Measurements from ENCODE around the gene FPR1.

Gene FPR1

GRCh38 chr19:51703575-51704515 is 47.8 kb downstream of the FPR1 start:
- DNase-seq, result peak; percentile 95

GRCh38 chr19:51702825-51703574 is 48.7 kb downstream of the FPR1 start:
- DNase-seq, result no peak

- DNase-seq, result peak; percentile 57
Measured at GRCh38 chr19:51702103-51702824, 49.4 kb downstream of the FPR1 start.

- peak; percentile 48 for DNase-seq
Measured at GRCh38 chr19:51701468-51702100, 50.1 kb downstream of the FPR1 start.

- DNase-seq, result no peak
Measured at GRCh38 chr19:51699170-51699569, 52.5 kb downstream of the FPR1 start.

- no peak for DNase-seq
Measured at GRCh38 chr19:51698296-51698695, 53.4 kb downstream of the FPR1 start.

GRCh38 chr19:51697169-51697776 is 54.4 kb downstream of the FPR1 start:
- DNase-seq, result no peak

- no peak for DNase-seq
Measured at GRCh38 chr19:51696606-51697005, 55.1 kb downstream of the FPR1 start.
